ENCODE results near the gene RARB.

RARB gene

GRCh38 chr3:25423780-25424588 lies 4.1 kb upstream of the RARB start:
- DNase-seq (ENCODE audit: low spot score): no peak

GRCh38 chr3:25424614-25425013 lies 3.4 kb upstream of the RARB start:
- DNase-seq (ENCODE audit: low spot score): no peak

GRCh38 chr3:25426408-25426807 lies 1.7 kb upstream of the RARB start:
- DNase-seq (ENCODE audit: low spot score): no peak

GRCh38 chr3:25427155-25427554 lies 908 bp upstream of the RARB start:
- DNase-seq (ENCODE audit: low spot score): no peak

GRCh38 chr3:25427563-25427941 lies 511 bp upstream of the RARB start:
- DNase-seq (ENCODE audit: low spot score): no peak

- no peak for DNase-seq (ENCODE audit: low spot score)
Observed at GRCh38 chr3:25428789-25429335, 799 bp downstream of the RARB start.

- DNase-seq (ENCODE audit: low spot score): no peak
Observed at GRCh38 chr3:25429361-25430286, 1.6 kb downstream of the RARB start.

- no peak for DNase-seq (ENCODE audit: low spot score)
Observed at GRCh38 chr3:25430287-25430934, 2.3 kb downstream of the RARB start.

GRCh38 chr3:25430935-25431770 lies 3.1 kb downstream of the RARB start:
- no peak for DNase-seq (ENCODE audit: low spot score)

GRCh38 chr3:25432176-25432720 lies 4.2 kb downstream of the RARB start:
- DNase-seq (ENCODE audit: low spot score): no peak

- DNase-seq (ENCODE audit: low spot score): no peak
Observed at GRCh38 chr3:25433106-25433505, 5.0 kb downstream of the RARB start.

- DNase-seq (ENCODE audit: low spot score): no peak
Observed at GRCh38 chr3:25433868-25434267, 5.8 kb downstream of the RARB start.

- DNase-seq (ENCODE audit: low spot score): no peak
Observed at GRCh38 chr3:25437953-25438352, 9.9 kb downstream of the RARB start.

- no peak for DNase-seq (ENCODE audit: low spot score)
Observed at GRCh38 chr3:25438791-25439555, 10.9 kb downstream of the RARB start.

GRCh38 chr3:25441234-25441856 lies 13.3 kb downstream of the RARB start:
- no peak for DNase-seq (ENCODE audit: low spot score)

GRCh38 chr3:25442486-25442885 lies 14.4 kb downstream of the RARB start:
- DNase-seq (ENCODE audit: low spot score): no peak

- no peak for DNase-seq (ENCODE audit: low spot score)
Observed at GRCh38 chr3:25444273-25444672, 16.2 kb downstream of the RARB start.

GRCh38 chr3:25445731-25446130 lies 17.7 kb downstream of the RARB start:
- DNase-seq (ENCODE audit: low spot score): no peak

- no peak for DNase-seq (ENCODE audit: low spot score)
Observed at GRCh38 chr3:25447285-25447684, 19.2 kb downstream of the RARB start.

GRCh38 chr3:25447925-25448324 lies 19.9 kb downstream of the RARB start:
- DNase-seq (ENCODE audit: low spot score): no peak

All from Ammon's horn (tissue), 1 donor.